Progenitor cell of endocrine pancreas (in vitro differentiated cells): Measurements from ENCODE around the gene RNMT. TPM values are rescaled to one million over a fixed set of nuclear protein-coding genes. Genes with fewer than 3 reads are reported as not detected.
A peak's percentile ranks its signal among the peaks of the same experiment; 100 is the strongest.

Experiments
- DNase-seq: peaks from one replicate; pipeline ENCODE4 v3.0.0; 2021; ENCODE audit warnings: low spot score; ENCODE audit not compliant: unreplicated experiment
- H3K27ac Mint-ChIP-seq: 2 replicates; pipeline ENCODE4 v1.8.0; 2021; ENCODE audit warnings: mild to moderate bottlenecking, moderate library complexity, mixed read lengths
- H3K27me3 Mint-ChIP-seq: 2 replicates; pipeline ENCODE4 v1.8.0; 2021; ENCODE audit warnings: mixed read lengths
- H3K36me3 Mint-ChIP-seq: 2 replicates; pipeline ENCODE4 v1.8.0; 2022; ENCODE audit warnings: mixed read lengths; ENCODE audit not compliant: insufficient read depth
- H3K4me1 Mint-ChIP-seq: 2 replicates; pipeline ENCODE4 v1.8.0; 2021; ENCODE audit warnings: low read depth, mixed read lengths
- H3K4me3 Mint-ChIP-seq: 2 replicates; pipeline ENCODE4 v1.8.0; 2021; ENCODE audit warnings: low read depth, mild to moderate bottlenecking, moderate library complexity, mixed read lengths
- H3K9me3 Mint-ChIP-seq: 2 replicates; pipeline ENCODE4 v1.8.0; 2021; ENCODE audit warnings: low read depth, mixed read lengths
- total RNA-seq: library from RNA; stranded (reverse); gene quantifications from 2 replicates; pipeline ENCODE4 v1.2.1, GENCODE V29; 2021
- TF ChIP-seq, protein P1 (sequence below): fragments of 200-600 bp; sonication (generic); IDR thresholded peaks from one replicate; pipeline ENCODE4 v1.5.0; 2021; ENCODE audit warnings: antibody characterized with exemption, mild to moderate bottlenecking; ENCODE audit not compliant: unreplicated experiment

Gene RNMT
- total RNA-seq, 1 donor from 2014 or later = 47.6 TPM

DNA sequence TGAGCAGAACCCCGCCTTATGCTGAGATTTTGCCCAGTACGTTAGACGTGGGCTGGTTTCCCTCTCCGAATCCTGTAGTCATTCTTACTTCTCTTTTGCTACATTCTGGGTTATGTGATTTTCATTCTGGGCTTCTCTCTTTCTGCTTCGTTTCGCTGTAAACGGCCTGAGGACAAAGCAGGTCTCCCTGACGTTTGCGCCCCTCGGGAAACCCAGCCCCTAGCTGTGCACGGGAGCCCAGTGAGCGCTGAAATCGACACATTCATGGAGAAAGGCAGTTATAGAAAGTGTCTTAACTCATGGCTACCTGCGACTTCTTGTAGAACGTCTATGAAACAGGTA, 74.8 kb downstream of the RNMT start:
- TF ChIP-seq, protein P1, sequence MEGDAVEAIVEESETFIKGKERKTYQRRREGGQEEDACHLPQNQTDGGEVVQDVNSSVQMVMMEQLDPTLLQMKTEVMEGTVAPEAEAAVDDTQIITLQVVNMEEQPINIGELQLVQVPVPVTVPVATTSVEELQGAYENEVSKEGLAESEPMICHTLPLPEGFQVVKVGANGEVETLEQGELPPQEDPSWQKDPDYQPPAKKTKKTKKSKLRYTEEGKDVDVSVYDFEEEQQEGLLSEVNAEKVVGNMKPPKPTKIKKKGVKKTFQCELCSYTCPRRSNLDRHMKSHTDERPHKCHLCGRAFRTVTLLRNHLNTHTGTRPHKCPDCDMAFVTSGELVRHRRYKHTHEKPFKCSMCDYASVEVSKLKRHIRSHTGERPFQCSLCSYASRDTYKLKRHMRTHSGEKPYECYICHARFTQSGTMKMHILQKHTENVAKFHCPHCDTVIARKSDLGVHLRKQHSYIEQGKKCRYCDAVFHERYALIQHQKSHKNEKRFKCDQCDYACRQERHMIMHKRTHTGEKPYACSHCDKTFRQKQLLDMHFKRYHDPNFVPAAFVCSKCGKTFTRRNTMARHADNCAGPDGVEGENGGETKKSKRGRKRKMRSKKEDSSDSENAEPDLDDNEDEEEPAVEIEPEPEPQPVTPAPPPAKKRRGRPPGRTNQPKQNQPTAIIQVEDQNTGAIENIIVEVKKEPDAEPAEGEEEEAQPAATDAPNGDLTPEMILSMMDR = no peak
- Mint-ChIP-seq H3K9me3 (no peaks in the 10 kb centered on the region), H3K27ac (peak overlapping the region; percentile 65), H3K27me3 (peaks cover 30% of the 10 kb centered on the region), H3K4me1 (peaks cover 7% of the 10 kb centered on the region), H3K36me3 (no peaks in the 10 kb centered on the region), H3K4me3 (peak overlapping the region; percentile 70)
- no peak for DNase-seq

DNA sequence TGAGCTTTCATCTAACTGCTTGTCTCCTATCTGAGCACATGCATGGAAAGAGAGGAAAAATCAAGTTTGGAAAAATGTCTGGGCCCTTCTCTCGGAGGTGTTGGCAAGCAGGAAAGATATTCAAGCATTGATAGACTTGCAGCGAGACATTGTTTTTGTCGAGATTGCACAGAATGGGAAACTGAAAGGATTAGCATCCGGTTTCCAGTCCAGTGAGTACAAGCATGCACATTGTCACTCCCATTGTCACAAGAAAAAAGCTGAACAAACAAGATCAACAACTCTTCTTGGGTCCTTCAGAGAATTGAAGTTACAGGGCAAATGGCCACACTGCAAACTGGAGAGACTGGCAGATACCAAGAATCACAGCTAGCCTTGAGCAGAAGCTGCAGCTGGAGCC, 77.8 kb downstream of the RNMT start:
- Mint-ChIP-seq H3K9me3 (no peaks in the 10 kb centered on the region), H3K27me3 (peaks cover 22% of the 10 kb centered on the region), H3K36me3 (no peaks in the 10 kb centered on the region), H3K4me1 (peaks cover 20% of the 10 kb centered on the region), H3K4me3 (no peak overlapping the region), H3K27ac (no peak overlapping the region)
- TF ChIP-seq, protein P1 = no peak
- no peak for DNase-seq

DNA sequence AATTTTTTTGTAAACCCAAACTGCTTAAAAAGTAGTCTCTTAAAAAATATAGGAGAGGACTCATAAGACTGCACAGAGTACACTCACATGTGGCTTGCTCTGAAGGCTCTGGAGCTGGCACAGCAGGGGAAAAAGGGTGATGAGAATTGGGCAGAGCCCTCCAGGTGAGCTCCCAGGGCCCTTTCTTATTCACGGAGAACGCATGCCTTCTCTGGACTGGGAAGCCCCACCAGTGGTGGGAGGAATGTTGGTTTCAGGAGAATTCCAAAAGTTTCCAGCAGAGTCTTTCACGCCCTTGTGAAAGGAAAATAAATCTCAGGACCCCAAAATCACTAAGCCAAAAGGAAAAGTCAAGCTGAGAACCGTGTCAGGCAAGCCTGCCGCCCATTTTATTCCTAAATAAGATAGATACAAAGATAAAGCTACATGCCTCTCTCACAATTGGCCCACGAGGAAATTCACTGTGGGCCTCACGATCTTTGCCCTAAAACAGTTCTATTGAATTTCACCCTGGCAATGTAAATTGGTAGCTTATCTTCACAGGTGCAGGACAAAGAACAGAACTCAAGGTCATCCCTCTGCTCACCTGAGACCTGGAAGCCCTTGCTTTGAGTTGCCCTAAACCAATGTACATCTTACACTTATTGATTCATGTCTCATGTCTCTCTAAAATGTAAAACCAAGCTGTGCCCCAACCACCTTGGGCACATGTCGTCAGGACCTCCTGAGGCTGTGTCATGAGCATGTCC, 82.0 kb downstream of the RNMT start:
- H3K9me3 Mint-ChIP-seq = no peaks in the 10 kb centered on the region
- H3K36me3 Mint-ChIP-seq = no peaks in the 10 kb centered on the region
- DNase-seq = no peak
- no peak overlapping the region for H3K27ac Mint-ChIP-seq
- peaks cover under 1% of the 10 kb centered on the region for H3K27me3 Mint-ChIP-seq
- H3K4me3 Mint-ChIP-seq = no peak overlapping the region
- peaks cover 32% of the 10 kb centered on the region for H3K4me1 Mint-ChIP-seq
- TF ChIP-seq, protein P1 = no peak

DNA sequence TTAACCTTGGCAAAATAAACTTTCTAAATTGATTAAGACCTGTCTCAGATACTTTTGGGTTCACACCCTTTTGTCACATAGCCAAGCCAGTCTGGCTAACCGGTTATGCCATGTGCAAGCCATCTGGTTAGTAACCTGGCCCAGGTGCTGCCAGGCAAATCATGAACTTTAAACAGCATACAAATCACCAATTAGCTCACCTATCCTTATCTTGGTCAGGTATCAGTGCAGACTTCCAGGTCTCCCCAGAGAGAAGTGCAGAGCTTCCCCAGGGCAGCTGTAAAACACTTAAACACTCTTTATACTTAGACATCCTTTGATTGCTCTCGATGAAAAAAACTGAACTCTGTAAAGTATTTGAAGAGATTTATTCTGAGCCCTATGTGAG, 82.6 kb downstream of the RNMT start:
- Mint-ChIP-seq H3K27me3 (no peaks in the 10 kb centered on the region), H3K27ac (no peak overlapping the region), H3K4me1 (peaks cover 32% of the 10 kb centered on the region), H3K9me3 (no peaks in the 10 kb centered on the region), H3K4me3 (no peak overlapping the region), H3K36me3 (no peaks in the 10 kb centered on the region)
- no peak for DNase-seq
- TF ChIP-seq, protein P1 = no peak

DNA sequence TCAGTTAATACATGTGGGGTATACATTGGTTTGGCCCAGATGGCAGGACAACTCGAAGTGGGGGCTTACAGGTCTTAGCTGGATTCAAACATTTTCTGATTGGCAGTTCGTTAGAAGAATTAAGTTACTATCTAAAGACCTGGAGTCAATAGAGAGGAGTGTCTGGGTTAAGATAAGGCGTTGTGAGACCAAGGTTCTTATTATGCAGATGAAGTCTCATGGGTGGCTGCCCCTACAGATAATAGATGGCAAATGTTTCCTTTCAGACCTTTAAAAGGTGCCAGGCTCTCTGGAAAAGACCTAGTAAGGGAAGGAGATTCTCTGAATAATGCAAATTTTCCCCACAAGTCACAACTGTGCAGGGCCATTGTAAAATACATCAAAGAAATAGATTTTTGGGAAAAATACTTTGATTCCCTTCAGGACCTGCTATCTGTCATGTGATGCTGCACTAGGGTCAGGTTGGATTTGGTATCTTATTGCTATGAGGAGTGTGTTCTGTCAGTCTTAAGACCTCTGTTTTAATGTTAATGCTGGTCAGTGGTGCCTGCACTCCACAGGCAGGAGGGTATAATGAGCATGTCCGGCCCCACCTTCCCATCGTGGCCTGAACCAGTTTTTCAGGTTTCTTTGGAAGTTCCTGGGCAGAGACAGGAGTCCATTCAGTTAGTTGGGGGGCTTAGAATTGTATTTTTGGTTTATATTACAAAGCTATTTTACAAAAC, 83.2 kb downstream of the RNMT start:
- TF ChIP-seq, protein P1 = no peak
- Mint-ChIP-seq H3K36me3 (no peaks in the 10 kb centered on the region), H3K4me1 (peaks cover 32% of the 10 kb centered on the region), H3K4me3 (no peak overlapping the region), H3K9me3 (no peaks in the 10 kb centered on the region), H3K27ac (peak overlapping the region; percentile 86), H3K27me3 (no peaks in the 10 kb centered on the region)
- no peak for DNase-seq
